ENCODE data around the gene CTXN3.

DNA sequence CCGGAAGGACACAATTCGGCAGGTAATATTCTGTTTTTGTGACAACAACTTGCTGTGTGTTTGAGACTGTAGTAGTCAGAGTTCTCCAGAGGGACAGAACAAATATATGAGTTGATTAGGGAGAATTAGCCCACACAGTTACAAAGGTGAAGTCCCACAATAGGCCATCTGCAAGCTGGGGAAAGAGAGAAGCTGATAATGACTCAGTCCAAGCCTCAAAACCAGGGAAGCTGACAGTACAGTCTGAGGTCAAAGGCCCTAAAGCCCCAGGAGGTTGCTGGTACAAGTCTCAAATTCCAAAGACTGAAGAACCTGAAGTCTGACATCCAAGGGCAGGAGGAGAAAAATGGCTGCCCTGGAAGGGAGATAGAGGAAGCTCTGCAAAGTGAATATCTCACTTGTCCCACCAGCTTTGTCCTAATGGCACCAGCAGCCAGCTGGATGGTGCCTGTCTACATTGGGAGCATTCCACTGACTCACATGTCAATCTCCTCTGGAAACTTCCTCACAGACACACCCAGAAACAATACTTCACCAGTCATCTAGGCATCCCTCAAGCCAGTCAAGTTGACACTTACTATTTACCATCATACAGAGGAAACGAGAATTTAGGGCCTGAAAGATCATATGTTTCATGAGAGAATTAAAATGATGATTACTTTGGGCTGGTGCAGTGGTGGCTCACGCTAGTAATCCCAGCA lies 36.3 kb upstream of the CTXN3 start:
- TF ChIP-seq, protein P1, sequence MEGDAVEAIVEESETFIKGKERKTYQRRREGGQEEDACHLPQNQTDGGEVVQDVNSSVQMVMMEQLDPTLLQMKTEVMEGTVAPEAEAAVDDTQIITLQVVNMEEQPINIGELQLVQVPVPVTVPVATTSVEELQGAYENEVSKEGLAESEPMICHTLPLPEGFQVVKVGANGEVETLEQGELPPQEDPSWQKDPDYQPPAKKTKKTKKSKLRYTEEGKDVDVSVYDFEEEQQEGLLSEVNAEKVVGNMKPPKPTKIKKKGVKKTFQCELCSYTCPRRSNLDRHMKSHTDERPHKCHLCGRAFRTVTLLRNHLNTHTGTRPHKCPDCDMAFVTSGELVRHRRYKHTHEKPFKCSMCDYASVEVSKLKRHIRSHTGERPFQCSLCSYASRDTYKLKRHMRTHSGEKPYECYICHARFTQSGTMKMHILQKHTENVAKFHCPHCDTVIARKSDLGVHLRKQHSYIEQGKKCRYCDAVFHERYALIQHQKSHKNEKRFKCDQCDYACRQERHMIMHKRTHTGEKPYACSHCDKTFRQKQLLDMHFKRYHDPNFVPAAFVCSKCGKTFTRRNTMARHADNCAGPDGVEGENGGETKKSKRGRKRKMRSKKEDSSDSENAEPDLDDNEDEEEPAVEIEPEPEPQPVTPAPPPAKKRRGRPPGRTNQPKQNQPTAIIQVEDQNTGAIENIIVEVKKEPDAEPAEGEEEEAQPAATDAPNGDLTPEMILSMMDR (conservative IDR thresholded peaks at IDR 0.05 in 1 of 2, IDR thresholded peaks at IDR 0.05 in 1 of 2; ENCODE audit: extremely low read depth in 1 of 2, insufficient read depth in 1 of 2, low read depth in 1 of 2, low read length in 2 of 2), result no peak
- no peak for TF ChIP-seq EZH2 (IDR thresholded peaks at IDR 0.05; ENCODE audit: borderline replicate concordance, low read length)

Measured in mammary epithelial cell (primary cell).